NCI-H1417 treated with DMSO at 0.1 percent for 48 hours (cell line): ENCODE results near the gene UBA1.
"Not testable (repeated sequence)": the region's sequence is repeated elsewhere in the genome, so short reads cannot be mapped to it uniquely, and the experiment has no call there.

Experiments used
- DNase-seq: peaks from one replicate; lab custom pipeline; 2025; lab: John Stamatoyannopoulos, UW

The UBA1 gene

GRCh38 chrX:47229427-47229826 is 35.8 kb downstream of the UBA1 start:
- no peak for DNase-seq

DNA sequence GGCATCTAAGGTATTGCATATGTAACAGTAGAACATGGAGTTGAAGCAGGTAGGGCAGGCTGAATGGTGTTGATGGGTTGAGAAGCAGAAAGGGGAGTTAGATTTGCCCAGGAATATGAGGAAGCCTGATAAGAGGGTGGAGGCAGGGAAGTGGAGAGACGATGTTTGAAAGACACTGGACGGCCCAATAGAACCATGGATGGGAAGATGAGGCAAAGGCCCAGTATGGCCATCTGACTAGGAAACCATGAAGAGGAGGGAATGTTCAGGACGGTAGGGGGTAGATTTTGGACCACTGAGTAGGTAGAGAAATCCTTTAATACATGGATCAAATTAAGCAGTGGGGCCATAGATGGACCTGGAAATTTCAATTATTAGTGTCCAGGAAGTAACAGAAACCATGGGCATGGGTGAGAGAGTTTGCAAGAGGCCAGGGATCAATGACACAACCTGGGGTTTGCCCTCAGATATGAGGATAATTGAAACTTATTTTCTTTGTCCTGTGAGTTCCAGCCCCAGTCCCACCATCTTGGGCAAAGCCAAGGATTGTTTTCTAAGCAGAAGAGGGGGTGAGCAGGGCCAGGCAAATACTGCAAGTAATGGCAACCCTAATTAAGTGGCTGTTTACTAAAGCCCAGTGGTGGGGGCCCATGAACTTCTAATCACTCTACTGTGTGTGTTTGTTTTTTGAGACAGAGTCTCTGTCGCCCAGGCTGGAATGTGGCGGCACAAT is 36.7 kb downstream of the UBA1 start:
- DNase-seq, result no peak

DNA sequence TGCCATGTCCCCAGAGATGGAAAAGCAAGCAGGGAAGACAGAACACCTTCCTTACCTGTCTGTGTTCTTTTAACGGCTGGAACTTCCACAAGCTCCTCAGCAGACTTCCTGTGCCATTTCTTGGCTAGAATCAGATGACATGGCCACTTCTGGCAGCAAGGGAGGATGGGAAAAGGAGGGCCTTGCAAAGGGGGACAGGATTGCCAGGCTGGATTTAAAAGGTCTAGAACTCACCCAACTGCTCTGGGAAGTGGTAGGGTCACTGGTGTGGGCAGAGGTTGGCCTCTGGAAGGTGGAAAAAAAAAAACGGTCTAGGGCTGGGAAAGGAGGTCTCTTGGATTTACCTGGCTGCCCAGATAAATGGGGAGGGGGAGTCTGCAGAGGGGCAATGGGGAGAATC is 37.5 kb downstream of the UBA1 start:
- no peak for DNase-seq

GRCh38 chrX:47232197-47232802 is 38.7 kb downstream of the UBA1 start:
- DNase-seq, result no peak

GRCh38 chrX:47232803-47233332 is 39.2 kb downstream of the UBA1 start, which contains the start of gene USP11:
TSS of gene USP11 (plus strand) at chrX:47233009. CDS start at chrX:47233044, 35 bp downstream.
- DNase-seq, result no peak

DNA sequence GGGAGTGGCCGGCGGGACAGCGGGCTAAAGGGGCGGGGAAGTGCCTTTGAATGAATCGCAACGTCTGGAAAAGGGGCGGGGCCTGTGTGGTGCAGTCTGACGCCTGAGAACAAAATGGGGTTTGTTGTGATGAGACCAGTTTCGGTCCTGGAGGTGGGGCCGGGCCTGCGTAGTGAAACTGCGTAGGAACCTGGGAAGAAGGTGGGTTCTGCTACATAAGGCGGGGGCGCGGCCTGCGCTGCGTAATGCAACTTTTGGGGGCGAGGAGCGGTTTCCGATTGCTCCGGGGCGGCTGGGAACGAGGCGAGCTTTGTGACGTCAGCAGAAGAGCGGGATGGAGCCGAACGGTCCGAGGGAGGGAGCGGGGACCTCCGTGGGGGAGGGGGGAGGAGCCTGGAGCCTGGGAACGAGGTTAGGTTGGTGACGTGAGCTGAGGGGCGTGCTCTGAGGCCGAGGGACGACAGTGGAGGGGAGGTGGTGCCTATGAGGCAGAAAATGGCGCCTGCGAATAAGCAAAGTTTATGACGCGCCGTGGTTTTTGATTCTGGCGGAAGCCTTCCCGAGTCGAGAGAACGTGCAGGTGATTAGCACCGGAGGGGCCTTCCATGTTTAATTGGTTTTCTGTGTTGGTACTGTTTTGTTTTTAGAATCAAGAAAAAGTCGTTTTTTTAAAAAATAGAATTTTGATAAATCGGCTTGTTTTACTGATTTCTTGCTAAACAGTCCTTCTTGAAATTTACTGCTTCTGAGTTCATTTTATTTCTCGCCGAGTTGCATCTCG is 39.9 kb downstream of the UBA1 start:
- DNase-seq, result peak; percentile 96

DNA sequence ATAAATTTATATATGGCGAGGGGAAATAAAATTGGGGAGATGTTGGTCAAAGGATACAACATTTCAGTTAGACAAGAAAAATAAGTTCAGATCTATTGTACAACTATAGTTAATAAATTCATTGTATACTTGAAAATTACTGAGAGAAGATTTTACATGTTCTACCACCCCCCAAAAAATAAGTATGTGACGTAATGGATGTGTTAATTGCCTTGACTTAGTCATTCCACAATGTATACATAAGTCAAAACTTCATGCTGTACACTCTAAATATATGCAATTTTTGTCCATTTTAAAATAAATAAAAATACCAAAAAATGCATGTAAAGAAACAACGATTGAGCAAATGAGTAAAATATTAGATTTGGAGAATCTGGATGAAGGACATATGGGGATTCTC is 41.0 kb downstream of the UBA1 start:
- DNase-seq, result no peak

GRCh38 chrX:47235691-47236103 is 42.1 kb downstream of the UBA1 start:
- no peak for DNase-seq

- no peak for DNase-seq
Observed at GRCh38 chrX:47239199-47239598, 45.6 kb downstream of the UBA1 start.

GRCh38 chrX:47239898-47240545 is 46.4 kb downstream of the UBA1 start:
- no peak for DNase-seq

DNA sequence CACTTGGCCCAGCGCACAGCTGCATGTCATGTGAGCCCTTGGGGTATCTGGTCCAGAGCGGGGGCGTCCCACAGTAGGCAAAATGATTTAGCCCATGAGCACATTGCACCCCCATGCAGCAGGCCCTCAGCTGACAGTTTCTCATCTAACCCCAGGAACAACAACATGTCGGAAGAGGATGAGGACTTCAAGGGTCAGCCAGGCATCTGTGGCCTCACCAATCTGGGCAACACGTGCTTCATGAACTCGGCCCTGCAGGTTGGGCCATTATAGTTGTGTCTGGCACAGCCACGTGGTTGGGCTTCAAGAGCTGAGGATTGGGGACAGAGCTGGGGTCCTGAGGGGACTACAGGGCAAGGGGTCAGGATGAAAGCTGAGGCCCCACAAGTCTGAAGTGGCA is 47.0 kb downstream of the UBA1 start:
- no peak for DNase-seq

DNA sequence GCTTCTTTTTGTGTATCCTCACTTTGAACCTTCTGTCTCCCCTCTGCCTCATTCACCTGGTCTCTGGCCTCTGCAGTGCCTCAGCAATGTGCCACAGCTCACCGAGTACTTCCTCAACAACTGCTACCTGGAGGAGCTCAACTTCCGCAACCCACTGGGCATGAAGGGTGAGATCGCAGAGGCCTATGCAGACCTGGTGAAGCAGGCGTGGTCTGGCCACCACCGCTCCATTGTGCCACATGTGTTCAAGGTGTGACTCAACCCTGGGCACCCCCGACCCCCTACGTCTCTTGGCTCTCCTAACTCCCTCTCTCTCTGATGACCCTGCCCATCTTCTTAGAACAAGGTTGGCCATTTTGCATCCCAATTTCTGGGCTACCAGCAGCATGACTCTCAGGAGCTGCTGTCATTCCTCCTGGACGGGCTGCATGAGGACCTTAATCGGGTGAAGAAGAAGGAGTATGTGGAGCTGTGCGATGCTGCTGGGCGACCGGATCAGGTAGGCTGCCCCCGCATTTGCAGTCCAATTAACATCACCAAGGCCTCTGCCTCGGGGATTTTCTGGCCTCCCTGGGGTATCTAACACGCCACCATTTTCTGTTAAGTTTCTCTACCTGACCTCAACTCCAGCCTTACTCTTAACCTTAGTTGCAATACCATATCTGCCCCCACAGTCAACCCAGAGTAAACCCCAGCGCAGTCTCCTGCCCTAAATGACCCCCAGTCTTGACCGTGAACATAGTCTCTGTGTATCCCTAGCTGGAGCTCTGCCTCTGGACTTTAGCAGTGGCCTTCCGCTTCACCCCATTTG is 47.8 kb downstream of the UBA1 start:
- no peak for DNase-seq

DNA sequence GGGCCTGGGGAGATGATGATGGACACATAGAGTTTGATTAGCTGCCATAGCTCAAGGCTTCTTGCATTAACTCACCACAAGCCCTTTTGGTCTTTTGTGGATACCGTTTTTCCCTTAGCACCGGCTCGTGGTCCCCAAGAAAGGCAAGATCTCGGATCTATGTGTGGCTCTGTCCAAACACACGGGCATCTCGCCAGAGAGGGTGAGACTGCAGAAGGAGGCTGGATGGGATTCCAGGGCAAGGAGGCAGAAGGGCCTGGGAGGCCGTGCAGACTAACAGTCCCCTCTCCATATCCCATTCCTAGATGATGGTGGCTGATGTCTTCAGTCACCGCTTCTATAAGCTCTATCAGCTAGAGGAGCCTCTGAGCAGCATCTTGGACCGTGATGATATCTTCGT is 48.7 kb downstream of the UBA1 start:
- no peak for DNase-seq

GRCh38 chrX:47243351-47243750 is 49.7 kb downstream of the UBA1 start:
- no peak for DNase-seq

- no peak for DNase-seq
Observed at GRCh38 chrX:47244676-47245075, 51.0 kb downstream of the UBA1 start.

GRCh38 chrX:47245156-47245555 is 51.5 kb downstream of the UBA1 start:
- DNase-seq, result no peak

- no peak for DNase-seq
Observed at GRCh38 chrX:47247206-47247998, 53.8 kb downstream of the UBA1 start.

- DNase-seq, result no peak
Observed at GRCh38 chrX:47247999-47248320, 54.3 kb downstream of the UBA1 start.

GRCh38 chrX:47248576-47248975 is 54.9 kb downstream of the UBA1 start:
- DNase-seq, result no peak

GRCh38 chrX:47250017-47250347 is 56.4 kb downstream of the UBA1 start:
- DNase-seq, result no peak

DNA sequence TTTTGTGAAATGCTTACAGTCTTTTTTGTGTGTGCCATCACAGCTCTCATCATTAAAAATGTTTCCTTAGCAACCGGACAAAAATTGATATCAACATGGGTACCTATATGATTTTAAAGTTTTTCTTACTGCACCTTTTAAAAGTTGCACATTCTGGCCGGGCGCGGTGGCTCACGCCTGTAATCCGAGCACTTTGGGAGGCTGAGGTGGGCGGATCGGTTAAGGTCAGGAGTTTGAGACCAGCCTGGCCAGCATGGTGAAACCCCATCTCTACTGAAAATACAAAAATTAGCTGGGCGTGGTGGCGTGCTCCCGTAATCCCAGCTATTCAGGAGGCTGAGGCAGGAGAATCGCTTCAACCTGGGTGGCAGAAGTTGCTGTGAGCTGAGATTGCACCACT is 64.0 kb downstream of the UBA1 start:
- not testable (repeated sequence) for DNase-seq
